Gastrocnemius medialis (tissue), 4 donors: ENCODE results near the gene ARSK. TPM values are rescaled to one million over a fixed set of nuclear protein-coding genes. Genes with fewer than 3 reads are reported as not detected.

ENCODE experiments used
- ATAC-seq, 2 donors: fragments of 150-250 bp; one replicate each; pipeline ENCODE4 v1.9.1; 2016
- DNase-seq, 2 donors: peaks; one replicate each; pipeline ENCODE4 v3.0.0-alpha.2; 2019
- H3K27ac ChIP-seq, 4 donors: fragments of 200-600 bp; sonication (generic); 1 replicate in 1 of 4; 2 replicates in 3 of 4; pipeline ENCODE4 v1.5.1; 2016 to 2018; ENCODE audit warnings: mild to moderate bottlenecking in 2 of 4, moderate library complexity in 1 of 4
- H3K27me3 ChIP-seq, 3 donors: fragments of 200-600 bp; sonication (generic) in 2 of 3; 1 replicate in 1 of 3; 2 replicates in 2 of 3; pipeline versions ENCODE4 v1.5.1 to v1.6.0; 2016 to 2019; ENCODE audit warnings: mild to moderate bottlenecking in 1 of 3, moderate library complexity in 1 of 3
- H3K36me3 ChIP-seq, 2 donors: fragments of 200-600 bp; sonication (generic) in 1 of 2; one replicate each; pipeline ENCODE4 v1.5.1; 2017 to 2018
- H3K4me1 ChIP-seq, 2 donors: fragments of 200-600 bp; sonication (generic) in 1 of 2; one replicate each; pipeline ENCODE4 v1.5.1; 2016 to 2017; ENCODE audit warnings: mild to moderate bottlenecking in 2 of 2
- H3K4me3 ChIP-seq, 4 donors: fragments of 200-600 bp; sonication (generic) in 3 of 4; 1 replicate in 1 of 4; 2 replicates in 3 of 4; pipeline ENCODE4 v1.5.1; 2016 to 2019; ENCODE audit warnings: mild to moderate bottlenecking in 2 of 4
- H3K9me3 ChIP-seq, 3 donors: fragments of 200-600 bp; sonication (generic) in 2 of 3; 1 replicate in 1 of 3; 2 replicates in 2 of 3; pipeline ENCODE4 v1.5.1; 2016 to 2019
- POLR2A ChIP-seq, 2 donors: fragments of 450-650 bp; IDR thresholded peaks; one replicate each; pipeline ENCODE4 v1.6.1; 2017; ENCODE audit warnings: antibody characterized with exemption in 2 of 2, mild to moderate bottlenecking in 2 of 2, moderate library complexity in 2 of 2
- in situ Hi-C, 4 donors: fragments of 200-750 bp; cut with MboI; loops; one replicate each; pipeline versions ENCODE4 v1.15.0 to v1.8.0; 2017; ENCODE audit warnings: low sequenced_read_pairs in 4 of 4
- intact Hi-C: fragments of 100-400 bp; cut with DNase I; formaldehyde crosslinking; loops from one replicate; pipeline ENCODE4 v1.15.1; 2023; ENCODE audit warnings: low total_unique reads
- total RNA-seq, 4 donors: library from RNA; depleted of rRNA; stranded (reverse); fragments of >200 nt; gene quantifications; one replicate each; pipeline versions ENCODE4 v1.1.0 to v1.2.3, GENCODE V29; 2016
- TF ChIP-seq, protein P1 (sequence below), 5 experiments: fragments of 450-650 bp in 3 of 5; fragments of 200-600 bp in 2 of 5; sonication (generic) in 2 of 5; IDR thresholded peaks in 4 of 5; conservative IDR thresholded peaks in 1 of 5; 1 replicate in 4 of 5; 2 replicates in 1 of 5; pipeline ENCODE4 v1.5.1; 2016 to 2019; ENCODE audit warnings: antibody characterized with exemption in 5 of 5, mild to moderate bottlenecking in 3 of 5, moderate library complexity in 3 of 5

The ARSK gene
- total RNA-seq, 4 donors from 2014 or later = 2.3 to 4.3 (median 2.8) TPM

DNA sequence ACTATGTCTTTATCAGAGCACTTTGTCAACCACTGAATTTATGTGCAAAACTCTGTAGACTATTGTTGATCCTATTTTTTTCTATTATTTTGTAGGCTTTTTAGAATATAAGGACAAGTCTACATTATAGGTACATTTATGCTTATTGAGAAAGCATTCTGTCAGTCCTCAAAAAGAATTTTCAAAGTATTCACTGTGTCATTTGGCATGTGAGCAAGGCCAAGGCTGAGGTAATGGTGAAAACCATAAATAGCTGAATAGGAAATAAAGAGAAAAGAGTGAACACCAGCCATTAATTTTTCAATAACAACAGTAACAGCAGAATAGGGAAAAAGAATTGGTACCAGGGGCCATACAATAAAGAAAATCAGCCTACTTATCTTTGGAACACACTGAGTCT, 21.1 kb upstream of the ARSK start:
- no peak for DNase-seq
- intact Hi-C loops = no loop called here
- no peaks in the 10 kb centered on the region for H3K27me3 ChIP-seq
- in situ Hi-C loops = no loop called here
- H3K36me3 ChIP-seq = peaks cover 0 to 17% of the 10 kb centered on the region in 2 donors
- no peak for TF ChIP-seq POLR2A (IDR thresholded peaks at IDR 0.05)
- TF ChIP-seq, protein P1, sequence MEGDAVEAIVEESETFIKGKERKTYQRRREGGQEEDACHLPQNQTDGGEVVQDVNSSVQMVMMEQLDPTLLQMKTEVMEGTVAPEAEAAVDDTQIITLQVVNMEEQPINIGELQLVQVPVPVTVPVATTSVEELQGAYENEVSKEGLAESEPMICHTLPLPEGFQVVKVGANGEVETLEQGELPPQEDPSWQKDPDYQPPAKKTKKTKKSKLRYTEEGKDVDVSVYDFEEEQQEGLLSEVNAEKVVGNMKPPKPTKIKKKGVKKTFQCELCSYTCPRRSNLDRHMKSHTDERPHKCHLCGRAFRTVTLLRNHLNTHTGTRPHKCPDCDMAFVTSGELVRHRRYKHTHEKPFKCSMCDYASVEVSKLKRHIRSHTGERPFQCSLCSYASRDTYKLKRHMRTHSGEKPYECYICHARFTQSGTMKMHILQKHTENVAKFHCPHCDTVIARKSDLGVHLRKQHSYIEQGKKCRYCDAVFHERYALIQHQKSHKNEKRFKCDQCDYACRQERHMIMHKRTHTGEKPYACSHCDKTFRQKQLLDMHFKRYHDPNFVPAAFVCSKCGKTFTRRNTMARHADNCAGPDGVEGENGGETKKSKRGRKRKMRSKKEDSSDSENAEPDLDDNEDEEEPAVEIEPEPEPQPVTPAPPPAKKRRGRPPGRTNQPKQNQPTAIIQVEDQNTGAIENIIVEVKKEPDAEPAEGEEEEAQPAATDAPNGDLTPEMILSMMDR (IDR thresholded peaks at IDR 0.05 in 4 of 5, conservative IDR thresholded peaks at IDR 0.05 in 1 of 5) = no peak
- no peaks in the 10 kb centered on the region for H3K9me3 ChIP-seq
- no peak overlapping the region for H3K27ac ChIP-seq
- H3K4me1 ChIP-seq = no peaks in the 10 kb centered on the region
- no peak overlapping the region for H3K4me3 ChIP-seq
- ATAC-seq = no peak

DNA sequence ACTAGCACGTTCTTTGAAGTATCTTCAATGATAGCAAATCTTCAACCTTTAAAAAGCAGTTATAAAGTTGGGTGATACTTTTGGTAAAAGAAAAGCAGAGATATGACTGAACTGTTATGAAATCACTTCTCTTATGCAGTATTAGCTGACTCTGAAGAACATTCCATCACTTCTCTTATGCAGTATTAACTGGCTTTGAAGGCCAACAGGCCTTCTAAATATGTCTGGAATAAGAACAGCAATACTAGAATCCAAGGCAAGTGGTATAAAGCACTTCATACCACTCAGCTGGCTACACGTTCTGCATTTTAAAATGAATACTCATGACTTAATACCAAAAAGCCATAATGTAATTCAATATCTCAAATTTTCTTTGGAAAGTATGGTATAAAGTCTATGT, 17.4 kb upstream of the ARSK start:
- no peaks in the 10 kb centered on the region for H3K27me3 ChIP-seq
- no peak for DNase-seq
- TF ChIP-seq, protein P1 (IDR thresholded peaks at IDR 0.05 in 4 of 5, conservative IDR thresholded peaks at IDR 0.05 in 1 of 5) = no peak
- no peak for TF ChIP-seq POLR2A (IDR thresholded peaks at IDR 0.05)
- H3K4me1 ChIP-seq = no peaks in the 10 kb centered on the region
- in situ Hi-C loops = no loop called here
- H3K9me3 ChIP-seq = no peaks in the 10 kb centered on the region
- H3K36me3 ChIP-seq = peaks cover 0 to 29% of the 10 kb centered on the region in 2 donors
- ATAC-seq = no peak
- intact Hi-C loops = no loop called here
- no peak overlapping the region for H3K4me3 ChIP-seq
- no peak overlapping the region for H3K27ac ChIP-seq

DNA sequence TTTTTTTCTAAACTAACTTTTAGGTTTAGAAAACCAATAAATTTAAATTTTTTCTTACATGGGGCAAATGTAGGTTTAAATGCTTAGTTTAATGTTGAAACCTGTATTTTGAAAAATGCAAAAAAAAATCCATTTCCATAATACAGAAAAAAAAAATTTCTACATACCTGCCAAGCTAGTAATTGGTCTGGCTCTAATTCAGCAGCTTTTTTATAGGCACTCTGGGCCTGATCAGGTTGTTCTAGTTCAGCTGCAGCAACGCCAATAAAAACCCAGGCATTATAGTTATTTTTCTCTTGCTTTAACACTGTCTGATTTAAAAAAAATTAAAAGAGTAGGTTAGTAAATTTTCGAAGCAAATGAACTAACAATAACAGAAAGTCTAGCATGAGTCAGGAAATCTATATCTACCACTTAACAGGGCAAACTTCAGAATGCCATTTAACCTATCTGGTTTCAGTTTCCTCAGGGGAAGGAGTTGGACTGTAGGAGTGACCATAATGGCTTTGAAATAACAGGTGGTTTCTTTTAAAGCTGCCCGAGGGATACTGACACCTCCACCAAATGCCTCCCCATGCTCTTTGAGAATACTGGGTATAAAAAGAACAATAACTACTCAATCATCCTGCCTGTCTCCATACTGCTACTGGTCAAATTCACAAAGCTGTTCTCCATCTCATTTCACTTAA, 11.7 kb upstream of the ARSK start:
- TF ChIP-seq, protein P1 (IDR thresholded peaks at IDR 0.05 in 4 of 5, conservative IDR thresholded peaks at IDR 0.05 in 1 of 5) = no peak
- TF ChIP-seq POLR2A (IDR thresholded peaks at IDR 0.05) = no peak
- peak overlapping the region; percentile 43 to 76 (median 59) for H3K27ac ChIP-seq
- no peak for DNase-seq
- no peaks in the 10 kb centered on the region for H3K9me3 ChIP-seq
- in situ Hi-C loops (no loop called here), intact Hi-C loops (no loop called here)
- H3K36me3 ChIP-seq = peaks cover 0 to 52% of the 10 kb centered on the region in 2 donors
- H3K4me1 ChIP-seq = peaks cover 14 to 18% of the 10 kb centered on the region in 2 donors
- no peak overlapping the region for H3K4me3 ChIP-seq
- H3K27me3 ChIP-seq = no peaks in the 10 kb centered on the region
- ATAC-seq = peak; percentile 72 to 95

DNA sequence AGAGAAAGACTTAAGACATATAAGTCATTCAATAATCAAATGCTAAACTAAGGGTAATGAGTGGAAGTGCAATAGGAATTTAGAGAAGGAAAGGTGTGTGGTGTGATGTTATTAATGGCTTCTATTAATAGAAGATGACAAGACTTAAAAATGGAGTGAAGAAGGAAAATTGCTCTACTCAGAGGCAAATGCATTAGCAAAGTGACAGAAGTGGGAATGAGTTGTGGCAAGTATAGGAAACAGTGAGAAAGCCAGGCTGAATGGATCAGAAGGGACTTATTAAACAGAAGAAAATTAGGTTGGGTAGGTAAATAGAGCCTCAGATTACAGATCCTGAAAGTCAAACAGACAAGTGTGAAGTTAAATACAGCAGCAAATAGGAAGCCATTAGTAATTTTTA, 5.9 kb upstream of the ARSK start:
- TF ChIP-seq, protein P1 (IDR thresholded peaks at IDR 0.05 in 4 of 5, conservative IDR thresholded peaks at IDR 0.05 in 1 of 5) = no peak
- TF ChIP-seq POLR2A (IDR thresholded peaks at IDR 0.05) = no peak

More for the DNA sequence above, 5.9 kb upstream of the ARSK start:
- Histone ChIP-seq H3K9me3 (no peaks in the 10 kb centered on the region), H3K4me1 (peaks cover 8 to 16% of the 10 kb centered on the region in 2 donors), H3K36me3 (peaks cover 0 to 51% of the 10 kb centered on the region in 2 donors), H3K27me3 (no peaks in the 10 kb centered on the region), H3K4me3 (no peak overlapping the region), H3K27ac (no peak overlapping the region)
- in situ Hi-C loops = no loop called here
- DNase-seq = no peak
- intact Hi-C loops = no loop called here
- no peak for ATAC-seq
